Natural killer cell treated with Interleukin-12 subunit alpha and Interleukin-12 subunit beta and Interleukin-15 and Interleukin-18, amount 100 ng/mL, for 72 hours (primary cell): ENCODE measurements around the gene CCL5. TPM values are rescaled to one million over a fixed set of nuclear protein-coding genes. Genes with fewer than 3 reads are reported as not detected.

ENCODE experiments used
- ATAC-seq, 2 donors: fragments of 150-1000 bp; cut with Tn5 transposase in 1 of 2; sonication (Bioruptor Pico), chemical (Tn5 transposase) in 1 of 2; 2 replicates each; pipeline ENCODE4 v1.10.0; 2021
- DNase-seq: peaks from one replicate; pipeline ENCODE4 v3.0.0; 2022; ENCODE audit warnings: low spot score
- H3K27ac Mint-ChIP-seq, 2 donors: 1 replicate in 1 of 2; 2 replicates in 1 of 2; pipeline ENCODE4 v1.8.0; 2022; ENCODE audit warnings: mixed read lengths in 2 of 2, mild to moderate bottlenecking in 1 of 2, moderate library complexity in 1 of 2
- H3K27me3 Mint-ChIP-seq, 2 donors: 1 replicate in 1 of 2; 2 replicates in 1 of 2; pipeline ENCODE4 v1.8.0; 2022; ENCODE audit warnings: mixed read lengths in 2 of 2
- H3K36me3 Mint-ChIP-seq: one replicate; pipeline ENCODE4 v1.8.0; 2022; ENCODE audit warnings: mixed read lengths
- H3K4me1 Mint-ChIP-seq, 2 donors: 1 replicate in 1 of 2; 2 replicates in 1 of 2; pipeline ENCODE4 v1.8.0; 2022; ENCODE audit warnings: low read depth in 2 of 2, mixed read lengths in 2 of 2, mild to moderate bottlenecking in 1 of 2
- H3K4me3 Mint-ChIP-seq: one replicate; pipeline ENCODE4 v1.8.0; 2022; ENCODE audit warnings: mixed read lengths
- H3K9me3 Mint-ChIP-seq: 2 replicates; pipeline ENCODE4 v1.8.0; 2022; ENCODE audit warnings: mixed read lengths
- total RNA-seq, 2 donors: library from RNA; stranded (reverse); gene quantifications; one replicate each; pipeline ENCODE4 v1.2.3, GENCODE V29; 2022

CCL5 gene
- total RNA-seq, 2 donors from 2014 or later: 97.5 to 224 TPM

GRCh38 chr17:35892091-35893035, 12.2 kb upstream of the CCL5 start:
- no peaks in the 10 kb centered on the region for H3K27me3 Mint-ChIP-seq
- peak overlapping the region; percentile 85 to 91 for H3K27ac Mint-ChIP-seq
- no peaks in the 10 kb centered on the region for H3K36me3 Mint-ChIP-seq
- DNase-seq (peak; percentile 88), ATAC-seq (peak; percentile 51 to 61)
- H3K4me3 Mint-ChIP-seq: peak overlapping the region; percentile 78
- H3K4me1 Mint-ChIP-seq: peaks cover 74 to 76% of the 10 kb centered on the region in 2 donors
- H3K9me3 Mint-ChIP-seq: peaks cover 4% of the 10 kb centered on the region

GRCh38 chr17:35891269-35891668, 11.1 kb upstream of the CCL5 start:
- H3K27me3 Mint-ChIP-seq: no peaks in the 10 kb centered on the region
- peak overlapping the region; percentile 85 to 91 for H3K27ac Mint-ChIP-seq
- peaks cover 77 to 79% of the 10 kb centered on the region in 2 donors for H3K4me1 Mint-ChIP-seq
- DNase-seq: no peak
- ATAC-seq: no peak
- H3K9me3 Mint-ChIP-seq: peaks cover 4% of the 10 kb centered on the region
- peak overlapping the region; percentile 75 for H3K4me3 Mint-ChIP-seq
- no peaks in the 10 kb centered on the region for H3K36me3 Mint-ChIP-seq

DNA sequence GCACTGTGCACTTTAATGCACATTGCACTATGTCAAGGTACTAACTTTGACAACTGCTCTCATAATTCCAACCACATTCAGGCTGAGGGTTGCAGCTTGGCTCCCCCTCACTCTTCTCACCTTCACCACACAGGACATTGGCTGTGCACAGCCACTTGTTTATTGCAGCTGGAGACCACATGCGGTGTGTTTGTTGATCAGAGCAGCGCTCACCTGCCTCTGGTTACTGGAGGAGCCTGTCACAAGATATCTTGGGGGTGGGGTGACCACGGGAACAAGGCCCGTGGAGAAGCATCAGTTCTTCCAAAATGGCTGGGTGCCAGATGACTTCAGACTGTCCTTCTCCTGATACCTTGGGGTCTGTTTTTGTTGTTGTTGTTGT, 10.6 kb upstream of the CCL5 start:
- ATAC-seq (peak; percentile 65 to 82), DNase-seq (peak; percentile 79)
- Mint-ChIP-seq H3K36me3 (no peaks in the 10 kb centered on the region), H3K27ac (peak overlapping the region; percentile 85 to 91), H3K27me3 (no peaks in the 10 kb centered on the region), H3K4me3 (peak overlapping the region; percentile 75), H3K9me3 (peaks cover 4% of the 10 kb centered on the region), H3K4me1 (peaks cover 72 to 74% of the 10 kb centered on the region in 2 donors)

DNA sequence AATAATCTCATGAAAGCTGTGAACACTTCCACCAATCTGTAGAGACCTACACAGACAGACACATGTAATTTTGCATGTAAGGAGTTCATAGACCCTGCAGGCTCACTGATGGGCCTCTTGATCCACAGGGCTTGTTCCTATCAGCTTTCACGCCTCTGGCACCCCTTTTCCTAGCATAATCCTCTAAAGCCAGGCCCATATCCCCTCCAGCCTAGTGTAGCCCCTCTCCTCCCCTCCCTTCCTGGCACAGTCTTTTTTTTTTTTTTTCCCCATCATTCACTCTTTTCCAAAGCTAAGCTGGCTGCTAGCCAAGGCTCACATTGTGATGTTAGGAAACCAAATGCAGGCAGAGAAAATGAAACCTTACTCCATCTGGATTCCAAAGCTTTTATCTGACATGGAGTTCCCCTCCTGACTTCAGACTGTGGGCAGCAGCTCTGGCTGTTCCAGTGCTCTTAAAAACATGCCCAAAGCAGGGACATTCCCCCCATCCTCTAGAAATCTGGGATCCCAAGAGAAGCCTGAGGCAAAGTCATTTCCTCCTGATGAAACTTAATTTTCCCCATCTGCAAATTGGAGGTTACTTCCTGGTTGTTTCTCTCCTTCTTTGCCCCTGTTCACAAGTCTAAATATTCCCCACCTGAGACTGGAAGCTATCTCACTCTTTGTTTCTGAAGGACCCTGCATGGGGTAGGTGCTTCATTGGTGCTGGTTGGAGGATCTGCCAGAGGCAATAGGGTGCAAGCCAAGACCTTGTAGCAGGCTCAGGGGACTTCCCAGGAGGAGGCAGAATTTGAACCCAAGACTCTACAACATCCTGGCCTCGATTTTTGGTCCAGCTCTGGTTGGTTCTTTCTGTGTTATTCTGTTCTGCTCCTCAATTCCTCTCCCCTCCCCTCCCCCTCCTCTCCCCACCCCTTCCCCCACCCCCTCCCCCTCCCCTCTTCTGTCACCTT, 9.9 kb upstream of the CCL5 start:
- Mint-ChIP-seq H3K27me3 (no peaks in the 10 kb centered on the region), H3K4me1 (peaks cover 70 to 73% of the 10 kb centered on the region in 2 donors), H3K9me3 (peaks cover 4% of the 10 kb centered on the region), H3K36me3 (no peaks in the 10 kb centered on the region), H3K27ac (peak overlapping the region; percentile 85 to 91), H3K4me3 (peak overlapping the region; percentile 75)
- DNase-seq (no peak), ATAC-seq (no peak)

GRCh38 chr17:35889241-35889640, 9.1 kb upstream of the CCL5 start:
- ATAC-seq: peak; percentile 79 to 83
- Mint-ChIP-seq H3K4me3 (peak overlapping the region; percentile 75), H3K27me3 (no peaks in the 10 kb centered on the region), H3K9me3 (peaks cover 4% of the 10 kb centered on the region), H3K4me1 (peaks cover 65 to 71% of the 10 kb centered on the region in 2 donors), H3K27ac (peak overlapping the region; percentile 85 to 91), H3K36me3 (no peaks in the 10 kb centered on the region)
- peak; percentile 66 for DNase-seq

GRCh38 chr17:35878361-35878760, 1.8 kb downstream of the CCL5 start:
- Mint-ChIP-seq H3K36me3 (peaks cover 32% of the 10 kb centered on the region), H3K27me3 (no peaks in the 10 kb centered on the region), H3K9me3 (no peaks in the 10 kb centered on the region), H3K4me3 (peak overlapping the region; percentile 98), H3K4me1 (peaks cover 61 to 69% of the 10 kb centered on the region in 2 donors), H3K27ac (peak overlapping the region; percentile 99)
- DNase-seq (no peak), ATAC-seq (no peak)

GRCh38 chr17:35877345-35878029, 2.7 kb downstream of the CCL5 start:
- H3K4me1 Mint-ChIP-seq: peaks cover 65 to 73% of the 10 kb centered on the region in 2 donors
- no peak for ATAC-seq
- H3K4me3 Mint-ChIP-seq: peak overlapping the region; percentile 98
- H3K36me3 Mint-ChIP-seq: peaks cover 36% of the 10 kb centered on the region
- DNase-seq: no peak
- H3K27me3 Mint-ChIP-seq: no peaks in the 10 kb centered on the region
- peak overlapping the region; percentile 99 for H3K27ac Mint-ChIP-seq
- H3K9me3 Mint-ChIP-seq: no peaks in the 10 kb centered on the region

DNA sequence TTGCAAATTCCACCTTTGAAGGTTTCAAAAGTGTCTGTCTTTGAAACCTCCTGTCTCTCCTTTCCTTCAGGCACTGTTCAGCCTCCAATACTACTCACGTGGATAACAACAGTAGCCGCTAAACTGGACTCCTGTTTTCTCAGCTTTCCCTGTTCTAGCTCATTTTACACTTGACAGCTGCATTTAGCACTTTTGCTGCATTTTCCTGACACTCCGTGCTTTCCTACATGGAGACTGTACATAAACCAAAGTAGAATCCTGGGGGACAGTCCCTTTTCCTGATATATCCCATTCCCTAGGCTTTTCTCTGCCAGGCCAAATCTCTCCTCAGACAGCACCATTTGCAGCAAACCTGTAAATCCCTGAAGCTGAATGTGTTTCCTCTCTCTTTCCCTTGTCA, 3.6 kb downstream of the CCL5 start:
- Mint-ChIP-seq H3K36me3 (peaks cover 40% of the 10 kb centered on the region), H3K27ac (peak overlapping the region; percentile 99), H3K4me1 (peaks cover 67 to 78% of the 10 kb centered on the region in 2 donors), H3K9me3 (no peaks in the 10 kb centered on the region), H3K27me3 (no peaks in the 10 kb centered on the region), H3K4me3 (peak overlapping the region; percentile 98)
- ATAC-seq (no peak), DNase-seq (no peak)

DNA sequence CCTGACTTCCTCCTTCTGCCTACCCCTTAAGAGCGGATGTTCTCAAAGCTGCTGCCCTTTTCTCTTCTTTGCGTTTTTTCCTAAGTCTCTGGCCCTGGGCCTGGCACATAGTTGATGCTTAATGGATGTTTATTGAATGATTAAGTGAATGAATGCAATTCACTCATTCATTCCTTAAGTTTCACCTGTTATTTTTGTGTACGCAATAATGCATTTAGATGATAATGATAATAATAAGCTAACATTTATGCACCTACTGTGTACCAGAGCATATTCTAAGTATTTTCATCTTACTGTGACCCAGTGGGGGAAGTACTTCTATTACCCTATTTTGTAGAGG, 4.4 kb downstream of the CCL5 start:
- no peak for ATAC-seq
- Mint-ChIP-seq H3K9me3 (no peaks in the 10 kb centered on the region), H3K4me3 (peak overlapping the region; percentile 98), H3K27ac (peak overlapping the region; percentile 99), H3K4me1 (peaks cover 71 to 77% of the 10 kb centered on the region in 2 donors), H3K36me3 (peaks cover 42% of the 10 kb centered on the region), H3K27me3 (no peaks in the 10 kb centered on the region)
- DNase-seq: no peak

DNA sequence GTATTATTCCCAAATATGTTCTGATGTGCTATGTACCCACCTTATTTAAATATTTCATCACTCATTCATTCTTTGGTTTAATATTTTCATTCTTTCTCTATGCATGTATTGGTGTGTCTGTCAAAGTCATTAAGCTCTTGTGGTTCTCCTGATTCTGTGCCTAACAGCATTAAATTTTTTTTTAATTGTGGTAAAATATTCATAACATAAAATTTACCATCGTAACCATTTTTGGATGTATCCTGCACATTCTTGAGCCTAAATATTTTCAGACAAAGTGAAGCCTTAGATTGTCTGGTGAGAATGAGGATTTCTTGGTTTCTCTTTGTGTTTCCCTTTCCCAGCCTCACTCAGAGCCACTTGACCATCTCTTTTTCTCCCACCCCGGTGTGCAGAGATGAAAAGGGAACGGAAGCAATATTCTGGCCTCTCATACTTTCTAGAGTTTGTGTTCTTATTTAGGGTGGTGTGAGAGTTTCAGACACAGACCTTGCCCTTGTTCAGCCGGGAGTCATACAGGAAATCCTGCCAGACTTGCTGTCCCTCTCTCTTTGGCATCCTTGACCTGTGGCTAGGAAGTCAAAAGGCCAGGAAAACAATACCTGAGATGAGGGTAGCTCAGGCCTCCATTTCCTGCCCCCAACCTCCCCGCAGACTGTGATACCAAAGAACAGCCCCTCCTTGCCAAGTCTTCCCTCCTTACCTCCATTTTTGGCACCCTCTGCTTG, 4.9 kb downstream of the CCL5 start:
- peaks cover 68 to 73% of the 10 kb centered on the region in 2 donors for H3K4me1 Mint-ChIP-seq
- H3K27ac Mint-ChIP-seq: peak overlapping the region; percentile 99
- H3K9me3 Mint-ChIP-seq: no peaks in the 10 kb centered on the region
- no peak for DNase-seq
- peak overlapping the region; percentile 98 for H3K4me3 Mint-ChIP-seq
- no peak for ATAC-seq
- peaks cover 41% of the 10 kb centered on the region for H3K36me3 Mint-ChIP-seq
- H3K27me3 Mint-ChIP-seq: no peaks in the 10 kb centered on the region

- Mint-ChIP-seq H3K9me3 (no peaks in the 10 kb centered on the region), H3K27me3 (no peaks in the 10 kb centered on the region), H3K4me1 (peaks cover 48 to 55% of the 10 kb centered on the region in 2 donors), H3K36me3 (peaks cover 30% of the 10 kb centered on the region), H3K4me3 (no peak overlapping the region), H3K27ac (peak overlapping the region; percentile 55 to 86)
- DNase-seq: no peak
- no peak for ATAC-seq
These were observed 7.8 kb downstream of the CCL5 start for GRCh38 chr17:35872196-35872980.
